GM21515 (cell line): ENCODE data around the gene C19orf18.
A peak's percentile ranks its signal among the peaks of the same experiment; 100 is the strongest.
"Not testable (repeated sequence)": the region's sequence is repeated elsewhere in the genome, so short reads cannot be mapped to it uniquely, and the experiment has no call there.

ENCODE experiments used
- ATAC-seq: cut with Tn5 transposase; IDR thresholded peaks from one replicate; pipeline ENCODE4 v1.9.1; 2021; ENCODE audit not compliant: unreplicated experiment

C19orf18 gene

DNA sequence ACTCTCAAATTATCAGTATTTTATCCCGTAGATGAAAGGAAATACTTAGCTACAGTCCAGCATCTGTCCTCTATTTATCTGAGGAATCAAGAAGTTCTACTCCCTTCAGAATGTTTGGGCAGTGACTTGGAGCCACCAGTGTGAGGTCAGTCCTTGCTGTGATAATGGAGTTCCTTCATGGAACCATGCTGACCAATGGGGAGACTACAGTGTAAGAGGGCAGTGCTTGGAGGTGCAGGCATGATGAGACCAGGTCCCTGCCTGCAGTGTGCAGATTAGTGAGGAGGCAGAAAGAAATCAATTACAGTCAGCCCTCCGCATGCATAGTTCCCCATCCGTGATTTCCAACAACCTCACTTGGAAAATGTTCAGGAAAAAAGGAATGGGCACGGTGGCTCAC, at the start of gene C19orf18:
Gene C19orf18, minus strand, starts transcription at position 101 of the 400 bp plus-strand sequence. CDS start 102 bp downstream, outside the sequence.
- no peak for ATAC-seq

DNA sequence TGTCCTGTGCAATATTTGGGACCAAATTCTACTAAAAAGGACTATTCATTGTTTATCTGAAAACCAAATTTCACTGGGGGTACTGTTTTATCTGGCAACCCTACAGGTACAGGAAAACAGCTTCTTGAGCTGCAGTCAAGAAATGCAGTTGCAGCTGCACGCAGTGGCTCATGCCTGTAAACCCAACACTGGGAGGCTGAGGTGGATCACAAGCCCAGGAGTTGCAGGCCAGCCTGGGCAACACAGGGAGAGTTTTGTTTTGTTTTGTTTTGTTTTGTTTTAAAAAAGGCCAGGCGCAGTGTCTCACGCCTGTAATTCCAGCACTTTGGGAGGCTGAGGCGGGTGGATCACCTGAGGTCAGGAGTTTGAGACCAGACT, 47.9 kb upstream of the C19orf18 start:
- no peak for ATAC-seq

DNA sequence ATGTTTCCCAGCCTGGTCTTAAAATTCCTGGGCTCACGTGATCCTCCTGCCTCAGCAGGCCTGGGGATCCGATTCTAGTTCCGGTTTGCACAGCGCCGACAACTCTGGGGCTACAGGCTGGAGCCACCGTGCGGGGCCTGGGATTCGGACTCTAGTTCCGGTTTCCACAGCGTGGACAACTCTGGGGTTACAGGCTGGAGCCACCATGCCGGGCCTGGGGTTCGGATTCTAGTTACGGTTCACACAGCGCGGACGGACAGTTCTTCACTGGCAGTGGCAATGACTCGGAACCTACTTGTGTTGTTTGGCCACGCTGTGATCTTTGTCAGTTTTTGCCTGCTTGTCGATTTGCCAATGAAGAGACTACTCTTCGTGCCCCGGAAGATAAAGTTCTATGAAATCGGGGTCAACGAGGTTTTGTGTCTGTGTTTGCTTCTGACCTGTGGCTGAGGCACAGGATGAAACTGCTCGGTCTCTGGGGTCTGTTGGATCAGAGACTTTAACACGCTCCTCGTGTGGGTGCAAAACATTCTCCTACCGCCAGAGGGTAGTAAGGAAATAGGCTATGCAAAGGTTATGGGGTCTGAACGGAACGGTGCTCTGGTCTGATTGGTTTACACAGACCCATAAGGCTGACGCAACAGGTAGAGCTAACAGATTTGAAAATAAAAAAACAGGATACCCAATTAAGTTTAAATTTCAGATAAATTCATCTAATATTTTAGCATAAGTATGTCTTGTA, 47.4 kb upstream of the C19orf18 start:
- ATAC-seq = no peak

DNA sequence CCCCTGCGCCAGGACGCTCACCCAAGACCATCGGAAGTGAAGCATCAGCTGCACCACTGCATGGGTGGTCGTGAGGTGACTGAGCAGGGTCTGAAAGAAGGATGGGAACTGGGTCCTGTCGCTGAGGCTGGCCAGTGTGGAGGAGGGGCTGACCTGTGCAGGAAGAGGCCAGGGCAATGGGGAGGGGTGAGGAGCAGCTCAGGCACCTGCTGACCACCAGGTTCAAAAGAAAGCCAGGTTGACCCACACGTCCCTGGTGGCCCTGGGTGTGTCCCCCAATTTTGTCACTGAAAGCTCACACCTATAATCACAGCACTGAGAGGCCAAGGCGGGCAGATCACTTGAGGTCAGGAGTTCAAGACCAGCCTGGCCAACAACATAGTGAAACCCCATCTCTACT, 45.8 kb upstream of the C19orf18 start:
- no peak for ATAC-seq

DNA sequence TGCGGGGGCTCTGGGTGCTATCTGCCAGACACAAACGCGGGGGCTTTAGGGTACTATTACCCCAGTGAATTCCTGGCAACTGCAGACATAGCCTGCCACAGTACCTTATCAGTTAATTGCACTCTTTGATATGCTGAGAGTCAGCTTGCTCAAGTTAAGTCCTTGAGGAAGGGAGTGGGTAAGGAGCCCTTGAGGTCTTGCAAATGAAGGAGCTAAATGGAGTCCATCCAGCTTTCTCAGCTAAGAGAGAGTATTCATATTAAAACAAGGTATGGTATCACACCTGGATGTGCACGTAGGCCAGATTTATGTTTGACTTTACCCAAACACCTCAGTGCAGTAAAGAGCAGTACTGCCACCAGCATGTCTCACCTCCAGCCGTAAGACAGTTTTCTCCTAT, 39.8 kb upstream of the C19orf18 start:
- no peak for ATAC-seq

DNA sequence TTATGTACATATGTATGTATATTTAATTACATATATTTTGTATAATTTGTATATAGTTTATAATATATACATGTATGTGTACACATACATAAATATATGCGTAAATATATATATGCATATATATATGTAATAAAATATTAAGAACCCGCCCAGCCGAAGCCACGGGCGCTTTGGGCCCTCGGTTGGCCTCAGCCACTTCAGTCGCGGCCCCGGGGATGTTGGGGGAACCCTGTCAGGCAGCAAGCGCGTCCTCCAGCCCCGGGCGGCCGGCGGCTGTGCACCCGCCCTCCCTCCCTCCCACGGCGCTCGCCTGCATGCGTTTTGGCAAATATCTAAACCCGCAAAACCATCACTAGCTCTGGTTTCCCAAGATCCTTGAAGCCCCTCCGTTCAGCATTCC, 36.2 kb upstream of the C19orf18 start:
- no peak for ATAC-seq

DNA sequence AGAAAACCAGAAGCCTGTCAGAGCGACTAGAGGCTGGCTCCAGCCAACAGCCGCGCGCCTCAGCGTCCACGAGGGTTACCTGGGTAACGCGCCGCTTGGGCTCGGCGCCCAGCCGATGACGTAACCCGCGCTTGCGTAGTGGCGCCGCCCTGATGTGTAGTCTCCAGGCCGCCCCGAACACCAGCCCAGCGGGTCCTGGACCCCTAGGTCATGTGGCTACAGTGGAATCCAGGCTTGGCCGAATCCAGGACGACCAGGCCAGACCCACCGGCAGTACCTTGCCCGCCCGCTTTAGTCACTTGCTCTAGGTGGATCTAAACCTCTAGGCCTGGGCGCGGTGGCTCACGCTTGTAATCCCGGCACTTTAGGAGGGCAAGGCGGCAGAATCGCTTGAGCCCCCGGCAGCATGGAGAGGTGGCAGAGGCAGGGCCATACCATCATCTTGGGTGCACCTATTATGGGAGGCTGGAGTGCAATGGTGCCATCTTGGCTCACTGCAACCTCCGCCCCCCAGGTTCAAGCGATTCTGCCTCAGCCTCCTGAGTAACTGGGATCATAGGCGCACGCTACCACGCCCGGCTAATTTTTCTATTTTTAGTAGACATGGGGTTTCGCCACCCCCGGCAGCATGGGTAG, 35.5 kb upstream of the C19orf18 start:
- no peak for ATAC-seq

DNA sequence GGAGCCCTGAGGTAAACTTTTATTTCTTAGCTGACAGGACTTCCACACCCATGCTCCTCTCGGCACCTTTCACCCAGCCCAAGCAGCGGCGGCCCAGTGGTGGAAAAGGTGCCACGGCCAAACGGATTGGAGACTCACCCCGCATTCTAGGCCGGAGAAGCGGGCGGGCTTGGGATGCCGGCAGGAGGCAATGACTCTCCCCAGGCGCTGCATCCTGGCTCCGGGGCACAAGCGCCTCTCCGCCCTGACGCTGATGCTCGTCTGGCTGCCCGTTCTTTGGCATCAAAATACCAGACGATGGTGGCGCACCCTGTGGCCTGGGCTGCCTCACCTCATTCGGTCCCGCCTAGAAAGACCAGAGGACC, 34.9 kb upstream of the C19orf18 start:
- no peak for ATAC-seq

DNA sequence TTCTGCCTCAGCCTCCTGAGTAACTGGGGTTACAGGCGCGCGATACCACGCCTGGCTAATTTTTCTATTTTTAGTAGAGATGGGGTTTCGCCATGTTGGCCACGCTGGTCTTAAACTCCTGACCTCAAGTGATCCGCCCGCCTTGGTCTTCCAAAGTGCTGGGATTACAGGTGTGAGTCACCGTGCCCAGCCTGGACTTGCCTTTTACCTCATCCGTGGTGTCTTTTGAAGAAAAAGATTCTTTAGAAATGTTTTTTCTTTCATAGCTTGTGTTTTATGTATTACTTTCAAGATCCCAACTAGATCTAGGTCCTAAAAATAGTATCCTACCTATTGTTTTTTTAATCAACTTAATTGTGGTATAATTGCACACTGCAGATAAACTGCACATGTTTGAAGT, 34.5 kb upstream of the C19orf18 start:
- ATAC-seq = not testable (repeated sequence)

DNA sequence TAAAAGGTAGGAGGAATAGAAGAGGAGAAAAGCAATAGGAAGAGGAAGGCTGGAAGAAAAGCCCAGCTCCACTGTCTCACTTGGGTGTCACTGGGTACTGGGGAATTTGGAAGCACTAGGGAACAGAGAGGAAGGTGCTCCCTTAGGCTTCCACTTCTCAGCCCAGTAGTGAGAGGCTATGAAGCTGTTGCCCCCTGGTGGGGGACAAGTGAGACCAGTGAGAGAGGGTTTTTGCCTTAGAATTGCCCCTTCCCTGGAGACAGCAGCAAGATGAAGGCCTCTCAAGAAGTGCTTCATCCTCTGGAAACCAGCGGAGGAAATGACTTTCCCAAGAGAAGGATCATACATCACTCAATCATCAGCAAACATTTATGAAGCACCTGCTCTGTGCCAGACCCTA, 33.0 kb upstream of the C19orf18 start:
- ATAC-seq = no peak

DNA sequence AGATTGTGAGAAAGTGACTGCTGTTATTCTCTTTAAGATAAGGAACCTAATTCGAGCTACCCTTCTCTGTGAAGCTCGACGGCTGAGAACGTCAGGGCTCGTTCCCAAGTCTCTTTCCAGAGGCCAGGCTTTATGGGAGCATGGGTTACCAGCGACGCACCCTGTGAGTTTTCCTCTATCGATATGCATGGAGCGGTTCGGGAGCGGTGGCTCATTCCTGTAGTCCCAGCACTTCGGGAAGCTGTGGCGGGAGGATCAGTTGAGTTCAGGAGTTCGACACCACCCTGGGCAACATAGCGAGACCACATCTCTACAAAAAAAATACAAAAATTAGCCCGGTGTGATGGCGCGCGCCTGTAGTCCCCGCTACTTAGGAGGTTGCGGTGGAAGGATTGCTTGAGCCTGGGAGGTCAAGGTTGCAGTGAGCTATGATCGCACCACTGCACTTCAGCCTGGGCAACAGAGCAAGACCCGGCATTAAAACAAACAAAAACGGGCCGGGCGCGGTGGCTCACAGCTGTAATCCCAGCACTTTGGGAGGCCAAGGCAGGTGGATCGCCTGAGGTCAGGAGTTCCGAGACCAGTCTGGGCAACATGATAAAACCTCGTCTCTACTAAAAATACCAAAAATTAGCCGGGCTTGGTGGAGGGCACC, 29.0 kb upstream of the C19orf18 start:
- ATAC-seq = no peak

DNA sequence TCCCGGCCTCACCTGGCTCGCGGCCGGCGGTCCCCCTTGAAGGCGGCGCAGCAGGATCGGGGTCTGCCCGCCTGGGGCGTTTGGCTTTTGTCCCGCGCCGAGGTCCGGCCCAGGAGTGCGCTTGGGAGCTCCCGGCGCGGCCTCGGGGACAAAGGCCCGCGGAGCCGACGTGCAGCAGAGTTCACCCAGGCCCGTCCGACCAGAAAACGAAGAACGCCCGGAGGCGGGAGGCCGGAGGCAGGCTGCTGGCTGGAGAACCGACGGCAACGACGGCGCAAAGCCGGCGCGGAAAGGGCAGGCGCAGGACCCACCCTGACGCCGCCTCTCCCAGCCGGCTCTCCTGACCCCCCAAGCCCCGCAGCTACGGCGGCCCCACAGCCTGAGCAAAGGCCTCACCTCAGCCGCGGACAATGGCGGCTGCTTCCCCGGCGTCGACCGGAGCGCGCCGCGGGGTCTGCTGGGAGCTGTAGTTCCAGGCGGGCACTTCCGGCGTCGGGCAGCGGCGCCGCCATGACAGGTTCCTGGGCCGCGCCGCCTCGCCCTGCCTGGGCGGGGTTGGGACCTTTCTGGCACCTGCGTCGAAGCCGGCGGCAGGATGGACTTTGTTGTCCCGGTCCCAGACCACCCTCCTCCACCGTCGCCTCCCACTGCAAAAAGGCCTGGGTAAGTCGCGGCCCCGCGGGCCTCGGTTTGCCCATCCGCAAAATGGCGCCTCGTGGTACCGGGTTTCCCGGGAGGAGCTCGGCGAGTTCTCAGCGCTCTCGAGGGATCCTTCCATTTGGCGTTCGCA, 28.2 kb upstream of the C19orf18 start, which contains the start of gene ZNF606:
Gene ZNF606, minus strand, starts transcription at position 437 of the 790 bp plus-strand sequence. CDS start 1,501 bp downstream, outside the sequence.
- ATAC-seq = peak; percentile 90

DNA sequence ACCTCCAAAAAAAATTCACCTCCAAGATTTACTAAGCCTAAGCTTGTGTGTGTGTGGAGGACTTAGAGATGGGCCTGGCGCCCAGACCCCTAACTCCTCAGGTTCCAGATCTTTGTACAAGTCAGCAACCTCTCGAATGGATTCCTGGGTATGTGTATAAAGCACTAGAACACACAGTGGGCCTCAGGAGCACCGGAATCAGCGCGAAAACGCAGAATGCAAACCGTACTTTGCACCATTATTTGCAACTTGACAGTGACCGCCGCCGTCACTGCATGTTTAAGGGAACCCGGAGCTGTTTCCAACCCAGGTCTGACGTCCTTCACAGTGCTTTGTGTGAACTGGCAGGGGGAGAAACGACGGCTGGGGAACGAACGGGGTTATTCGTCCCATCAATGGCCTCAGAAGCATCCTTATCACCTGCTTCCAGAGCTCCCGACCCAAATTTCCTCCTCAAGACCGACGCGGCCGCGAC, 27.6 kb upstream of the C19orf18 start:
- no peak for ATAC-seq

DNA sequence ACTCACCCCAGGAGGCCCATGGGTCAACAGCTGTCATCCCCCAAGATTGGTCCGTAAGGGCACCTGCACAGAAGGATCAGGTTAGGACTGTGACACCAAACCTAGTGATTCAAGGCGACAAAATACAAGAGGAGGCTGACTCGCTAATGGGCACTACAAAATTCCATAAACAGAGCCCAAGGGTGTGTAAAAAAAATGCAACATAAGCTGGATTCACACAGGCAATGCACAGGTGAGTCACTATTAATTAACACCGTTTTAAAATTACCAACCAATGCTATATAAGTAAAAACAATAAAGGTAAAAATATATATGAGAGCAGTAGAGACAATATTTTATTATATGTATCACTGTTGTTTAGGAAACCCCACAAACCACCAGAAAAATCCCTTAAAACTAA, 26.3 kb upstream of the C19orf18 start:
- ATAC-seq = no peak

DNA sequence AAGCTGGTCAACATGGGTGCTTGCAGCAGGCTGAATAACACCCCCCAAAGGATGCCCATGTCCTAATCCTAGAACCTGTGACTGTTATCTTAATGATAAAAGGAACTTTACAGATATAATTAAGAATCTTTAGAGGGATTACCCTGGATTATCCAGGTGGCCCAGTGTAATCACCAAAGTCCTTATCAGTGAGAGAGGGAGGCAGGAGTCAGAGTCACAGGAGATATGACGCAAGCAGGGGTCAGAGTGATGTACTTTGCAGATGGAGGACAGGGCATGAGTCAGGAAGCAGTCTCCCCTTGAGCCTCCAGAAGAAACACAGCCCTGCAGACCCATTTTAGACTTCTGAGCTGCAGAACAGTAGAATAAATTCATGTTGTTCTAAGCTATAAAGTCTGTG, 18.5 kb upstream of the C19orf18 start:
- no peak for ATAC-seq

DNA sequence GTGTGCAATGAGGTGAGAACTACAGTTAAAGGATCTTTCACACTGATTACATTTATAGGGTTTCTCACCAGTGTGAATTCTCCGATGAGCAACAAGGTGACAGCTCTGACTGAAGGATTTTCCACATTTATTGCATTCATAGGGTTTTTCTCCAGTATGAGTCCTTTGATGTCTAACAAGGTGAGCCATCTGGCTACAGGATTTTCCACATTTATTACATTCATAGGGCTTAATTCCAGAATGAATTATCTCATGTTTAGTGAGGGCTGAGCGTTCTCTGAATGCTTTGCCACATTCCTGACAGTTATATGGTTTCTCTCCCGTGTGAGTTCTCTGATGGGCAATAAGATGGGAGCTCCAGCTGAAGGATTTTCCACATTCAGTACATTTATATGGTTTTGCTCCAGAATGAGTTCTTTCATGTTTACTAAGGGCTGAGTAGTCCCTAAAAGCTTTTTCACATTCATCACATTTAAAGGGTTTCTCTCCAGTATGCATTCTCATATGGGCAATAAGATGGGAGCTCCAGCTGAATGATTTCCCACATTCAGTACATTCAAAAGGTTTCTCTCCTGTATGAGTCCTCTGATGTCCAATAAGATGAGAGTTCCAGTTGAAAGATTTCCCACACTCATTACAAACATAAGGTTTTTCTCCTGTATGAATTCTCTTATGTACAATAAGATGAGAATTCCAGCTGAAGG, 4.4 kb upstream of the C19orf18 start:
- no peak for ATAC-seq

DNA sequence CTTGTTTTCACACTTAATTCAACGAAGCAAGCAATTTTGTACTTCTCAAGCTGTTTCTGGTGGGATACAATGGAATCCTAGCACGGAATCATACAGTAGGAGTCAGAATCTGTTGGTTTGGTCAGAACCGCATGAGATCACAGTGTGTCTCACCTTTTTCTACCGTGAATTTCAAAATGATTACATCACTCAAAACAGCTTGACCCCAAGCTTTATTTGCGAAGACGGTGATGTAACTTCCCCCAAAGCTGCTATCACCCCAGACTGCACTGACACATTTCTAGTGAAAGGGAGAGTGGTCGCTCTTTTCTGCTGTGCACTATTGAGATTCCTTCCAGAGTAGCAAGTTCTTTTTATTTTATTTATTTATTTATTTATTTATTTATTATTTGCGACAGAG, 9.6 kb downstream of the C19orf18 start:
- no peak for ATAC-seq

DNA sequence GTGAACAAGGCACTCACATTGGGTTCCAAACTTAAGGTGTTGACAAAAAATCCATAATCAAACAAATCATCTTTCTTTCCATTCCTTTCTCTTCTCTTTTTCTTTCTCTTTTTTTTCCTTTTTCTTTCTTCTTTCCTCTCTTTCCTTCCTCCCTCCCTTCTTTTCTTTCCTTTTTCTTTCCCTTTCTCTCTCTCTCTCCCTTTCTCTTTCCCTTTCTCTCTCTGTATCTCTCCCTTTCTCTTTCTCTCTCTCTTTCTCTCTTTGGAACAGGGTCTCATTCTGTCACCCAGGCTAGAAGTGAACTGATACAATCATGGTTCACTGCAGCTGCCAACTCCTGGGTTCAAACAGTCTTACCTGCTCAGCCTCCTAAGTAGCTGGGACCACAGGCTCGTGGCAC, 12.5 kb downstream of the C19orf18 start:
- ATAC-seq = no peak

DNA sequence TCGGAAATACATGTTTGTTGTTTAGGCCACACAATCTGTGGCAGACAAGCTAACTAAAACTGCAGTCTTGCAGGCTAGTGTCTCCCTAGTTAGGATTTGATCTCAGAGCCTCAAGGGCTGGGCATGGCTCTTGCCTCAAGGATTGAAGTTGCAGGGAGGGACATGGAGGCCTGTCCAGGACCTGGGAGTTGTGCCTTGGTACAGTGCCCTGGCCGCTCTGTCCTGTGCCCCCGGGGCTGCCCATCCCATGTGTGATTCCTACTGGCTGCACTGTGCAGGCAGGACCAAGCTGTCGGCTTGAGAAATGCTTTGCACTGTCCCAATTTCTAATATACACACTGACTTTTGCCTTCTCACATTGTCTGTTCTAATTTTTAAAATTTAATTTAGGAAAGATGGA, 19.3 kb downstream of the C19orf18 start:
- ATAC-seq = no peak

DNA sequence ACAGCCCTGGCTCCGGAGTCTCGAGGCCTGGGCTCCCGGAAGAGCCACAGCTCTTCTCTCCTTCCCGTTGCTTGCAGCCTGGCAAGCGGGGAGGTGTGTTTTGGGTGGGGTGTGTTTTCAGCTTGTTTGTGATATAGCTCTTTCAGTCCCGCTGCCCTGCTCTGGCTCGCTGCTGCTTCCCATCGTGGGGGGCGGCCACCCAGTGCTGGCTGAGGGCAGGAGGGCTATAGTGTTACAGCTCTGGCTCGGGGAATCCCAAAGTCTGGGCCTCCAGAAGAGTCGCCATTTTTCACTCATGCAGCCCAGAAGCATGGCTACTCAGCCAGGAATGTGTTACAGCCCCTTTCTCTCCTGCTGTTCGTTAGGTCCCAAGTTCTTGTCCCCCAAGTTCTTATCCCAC, 24.6 kb downstream of the C19orf18 start:
- ATAC-seq = no peak

DNA sequence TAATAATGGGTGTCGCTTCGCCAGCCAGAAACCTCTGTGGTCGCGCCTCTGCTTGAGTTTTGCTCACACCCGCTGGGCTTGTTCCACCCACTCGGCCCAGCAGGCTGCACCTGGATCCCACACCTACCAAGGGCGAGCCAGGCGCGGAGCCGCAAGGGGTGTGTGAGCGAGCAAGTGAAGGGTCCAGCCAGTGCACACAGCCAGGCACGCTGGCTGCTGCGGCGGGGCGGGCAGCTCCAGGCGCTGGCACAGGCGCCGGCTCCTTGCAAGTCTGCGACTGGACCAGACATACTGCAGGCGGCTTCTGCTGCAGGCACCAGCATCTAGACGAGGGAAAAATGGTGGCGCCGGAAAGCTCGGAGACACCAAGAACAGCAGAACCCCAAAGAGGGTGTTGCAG, 25.0 kb downstream of the C19orf18 start:
- no peak for ATAC-seq
